Smooth muscle cell (in vitro differentiated cells): Measurements from ENCODE around the gene MAP6. TPM values are rescaled to one million over a fixed set of nuclear protein-coding genes. Genes with fewer than 3 reads are reported as not detected.

Source experiments
- DNase-seq: peaks from one replicate; lab custom pipeline; 2025; ENCODE audit not compliant: unreplicated experiment; lab: John Stamatoyannopoulos, UW
- H2AFZ ChIP-seq: fragments of 200-600 bp; sonication (generic); 2 replicates; pipeline ENCODE4 v1.6.0; 2016; ENCODE audit warnings: antibody characterized with exemption, low read depth, mild to moderate bottlenecking
- H3F3A ChIP-seq: fragments of 200-600 bp; sonication (generic); 2 replicates; pipeline ENCODE4 v1.6.0; 2017; ENCODE audit warnings: antibody characterized with exemption, low read depth
- H3K27ac ChIP-seq: fragments of 200-600 bp; sonication (generic); 2 replicates; pipeline ENCODE4 v1.5.1; 2016; ENCODE audit warnings: low read depth, mild to moderate bottlenecking
- H3K27me3 ChIP-seq: fragments of 200-600 bp; sonication (generic); 2 replicates; pipeline ENCODE4 v1.6.1; 2016; ENCODE audit warnings: low read depth, mild to moderate bottlenecking
- H3K36me3 ChIP-seq: fragments of 200-600 bp; sonication (generic); 2 replicates; pipeline ENCODE4 v1.5.1; 2016; ENCODE audit warnings: low read depth
- H3K4me1 ChIP-seq: fragments of 200-600 bp; sonication (generic); 2 replicates; pipeline ENCODE4 v1.5.1; 2016; ENCODE audit warnings: low read depth
- H3K4me2 ChIP-seq: fragments of 200-600 bp; sonication (generic); 2 replicates; pipeline ENCODE4 v1.6.0; 2016; ENCODE audit warnings: mild to moderate bottlenecking
- H3K4me3 ChIP-seq: fragments of 200-600 bp; sonication (generic); 2 replicates; pipeline ENCODE4 v1.5.1; 2016; ENCODE audit warnings: mild to moderate bottlenecking
- H3K79me2 ChIP-seq: fragments of 200-600 bp; sonication (generic); 2 replicates; pipeline ENCODE4 v1.6.0; 2016; ENCODE audit warnings: low read depth, mild to moderate bottlenecking
- H3K9ac ChIP-seq: fragments of 200-600 bp; sonication (generic); 2 replicates; pipeline ENCODE4 v1.6.0; 2016; ENCODE audit warnings: low read depth
- H3K9me3 ChIP-seq: fragments of 200-600 bp; sonication (generic); replicated peaks from 2 replicates; pipeline ENCODE4 v1.5.1; 2016; ENCODE audit warnings: low read depth
- H4K20me1 ChIP-seq: fragments of 200-600 bp; sonication (generic); 2 replicates; pipeline ENCODE4 v1.6.0; 2016; ENCODE audit warnings: low read depth
- WGBS: methylation state at CpG from one replicate; pipeline ENCODE4 v1.1.7; 2016; ENCODE audit warnings: low lambda C conversion rate; 5-methylcytosine and 5-hydroxymethylcytosine counted together
- polyA plus RNA-seq: library from polyadenylated mRNA; unstranded; fragments of >200 nt; fragmentation: Nextera tagmentation; extraction: Ambion mirVana; gene quantifications from 2 replicates; pipeline ENCODE4 v1.2.1, GENCODE V29; 2016
- total RNA-seq: library from RNA; depleted of rRNA; stranded (reverse); fragments of >200 nt; gene quantifications from 2 replicates; pipeline ENCODE4 v1.2.3, GENCODE V29; 2014
- TF ChIP-seq, protein P1 (sequence below): fragments of 200-600 bp; sonication (generic); IDR thresholded peaks from 2 replicates; pipeline ENCODE4 v1.5.1; 2017; ENCODE audit warnings: borderline replicate concordance, mild to moderate bottlenecking, antibody characterized with exemption; ENCODE audit not compliant: insufficient read depth, poor library complexity, severe bottlenecking

The MAP6 gene
- total and polyA plus RNA-seq, 2 experiments from 2014 or later = 0.22 to 0.43 TPM

DNA sequence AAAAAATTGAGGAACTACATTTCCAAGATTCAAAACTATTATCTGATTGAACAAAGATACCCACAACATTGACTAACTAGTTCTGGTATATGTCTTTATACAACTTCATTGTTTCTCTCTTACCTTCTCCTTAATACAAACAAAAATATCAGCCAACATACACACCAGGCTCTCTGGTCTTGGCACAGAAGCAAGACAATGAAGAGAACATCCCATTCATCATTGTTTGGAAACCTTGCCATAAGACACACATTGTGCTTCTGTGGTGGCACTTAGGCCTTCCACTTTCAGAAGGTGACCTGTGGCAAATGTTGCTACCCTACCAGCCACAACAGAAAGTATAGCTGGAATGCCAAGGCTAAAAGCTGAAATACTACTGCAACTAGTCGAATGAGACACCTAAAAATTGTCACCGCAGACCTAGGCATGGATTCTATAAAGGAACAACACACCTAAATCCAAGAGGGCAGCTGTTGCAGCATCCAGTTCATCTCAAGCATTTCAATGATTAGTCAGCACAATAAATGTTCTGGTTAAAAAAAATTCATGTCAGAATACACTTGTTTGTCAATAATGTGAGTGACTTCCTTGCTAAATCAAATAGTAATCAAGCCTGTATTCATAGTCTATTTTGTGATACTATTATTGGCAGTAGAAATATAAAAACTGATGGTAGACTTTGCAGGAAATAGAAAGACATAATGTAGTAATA is 26.3 kb downstream of the MAP6 start:
- no peaks in the 10 kb centered on the region for H3K4me1 ChIP-seq
- H3K79me2 ChIP-seq = no peaks in the 10 kb centered on the region
- no peak overlapping the region for H3K4me3 ChIP-seq
- no peaks in the 10 kb centered on the region for H3K9me3 ChIP-seq
- no peak overlapping the region for H3K9ac ChIP-seq
- H3K36me3 ChIP-seq = no peaks in the 10 kb centered on the region
- no peaks in the 10 kb centered on the region for H3K27me3 ChIP-seq
- H3F3A ChIP-seq = no peaks in the 10 kb centered on the region
- TF ChIP-seq, protein P1, sequence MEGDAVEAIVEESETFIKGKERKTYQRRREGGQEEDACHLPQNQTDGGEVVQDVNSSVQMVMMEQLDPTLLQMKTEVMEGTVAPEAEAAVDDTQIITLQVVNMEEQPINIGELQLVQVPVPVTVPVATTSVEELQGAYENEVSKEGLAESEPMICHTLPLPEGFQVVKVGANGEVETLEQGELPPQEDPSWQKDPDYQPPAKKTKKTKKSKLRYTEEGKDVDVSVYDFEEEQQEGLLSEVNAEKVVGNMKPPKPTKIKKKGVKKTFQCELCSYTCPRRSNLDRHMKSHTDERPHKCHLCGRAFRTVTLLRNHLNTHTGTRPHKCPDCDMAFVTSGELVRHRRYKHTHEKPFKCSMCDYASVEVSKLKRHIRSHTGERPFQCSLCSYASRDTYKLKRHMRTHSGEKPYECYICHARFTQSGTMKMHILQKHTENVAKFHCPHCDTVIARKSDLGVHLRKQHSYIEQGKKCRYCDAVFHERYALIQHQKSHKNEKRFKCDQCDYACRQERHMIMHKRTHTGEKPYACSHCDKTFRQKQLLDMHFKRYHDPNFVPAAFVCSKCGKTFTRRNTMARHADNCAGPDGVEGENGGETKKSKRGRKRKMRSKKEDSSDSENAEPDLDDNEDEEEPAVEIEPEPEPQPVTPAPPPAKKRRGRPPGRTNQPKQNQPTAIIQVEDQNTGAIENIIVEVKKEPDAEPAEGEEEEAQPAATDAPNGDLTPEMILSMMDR = no peak
- DNase-seq = no peak
- no peak overlapping the region for H3K4me2 ChIP-seq
- 84% methylated on average over 2 of the region's 2 CpGs for WGBS
- no peak overlapping the region for H2AFZ ChIP-seq
- no peak overlapping the region for H3K27ac ChIP-seq
- no peaks in the 10 kb centered on the region for H4K20me1 ChIP-seq

DNA sequence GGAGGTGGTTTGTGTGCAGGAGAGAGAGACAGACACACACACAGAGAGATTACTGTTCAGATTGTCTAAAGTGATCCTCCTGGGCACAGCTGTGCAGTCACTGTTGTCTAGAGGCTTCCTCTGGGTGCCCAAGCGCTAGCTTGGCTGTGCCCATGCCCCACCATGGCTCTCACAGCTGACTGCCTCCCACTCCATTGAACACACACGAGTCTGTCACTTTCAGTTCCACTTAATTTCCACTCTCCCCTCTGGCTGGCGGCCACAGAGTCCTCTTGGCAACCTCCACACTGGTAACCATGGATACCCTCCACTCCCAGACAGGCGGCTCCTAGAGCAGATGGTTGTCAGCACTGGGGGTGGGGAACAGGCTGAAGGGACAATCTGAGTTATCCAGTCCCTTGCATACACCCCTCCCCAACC is 29.1 kb downstream of the MAP6 start:
- Histone ChIP-seq H3F3A (no peaks in the 10 kb centered on the region), H3K4me2 (no peak overlapping the region), H2AFZ (peak overlapping the region; percentile 12), H3K27me3 (no peaks in the 10 kb centered on the region), H3K4me3 (no peak overlapping the region), H3K36me3 (no peaks in the 10 kb centered on the region), H3K4me1 (peaks cover 9% of the 10 kb centered on the region), H3K27ac (no peak overlapping the region), H3K9me3 (no peaks in the 10 kb centered on the region), H3K9ac (no peak overlapping the region), H3K79me2 (no peaks in the 10 kb centered on the region), H4K20me1 (no peaks in the 10 kb centered on the region)
- DNase-seq = no peak
- WGBS = 29% methylated on average over 4 of the region's 4 CpGs
- TF ChIP-seq, protein P1 = no peak

DNA sequence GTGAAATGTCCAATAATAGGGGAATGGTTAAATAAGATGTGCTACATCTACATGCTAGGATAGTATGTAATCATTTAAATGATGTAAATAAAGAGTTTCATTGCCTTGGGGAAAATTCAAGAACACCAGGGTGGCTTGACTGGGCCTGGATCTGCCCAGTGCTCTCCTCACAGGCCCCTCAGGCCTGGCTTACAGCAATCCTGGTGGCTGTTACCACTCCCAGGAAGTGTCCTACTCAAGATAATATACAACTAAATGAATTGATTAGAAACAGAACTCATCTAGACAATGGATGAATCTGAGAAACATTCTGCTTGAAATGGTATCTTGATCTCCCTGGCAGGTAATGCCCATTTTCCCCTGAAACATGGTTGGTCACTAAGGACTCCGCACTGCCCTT is 30.8 kb downstream of the MAP6 start:
- WGBS = 100% methylated on average over 1 of the region's 1 CpG
- no peaks in the 10 kb centered on the region for H3K27me3 ChIP-seq
- no peak overlapping the region for H3K27ac ChIP-seq
- H4K20me1 ChIP-seq = no peaks in the 10 kb centered on the region
- H3K4me3 ChIP-seq = no peak overlapping the region
- peaks cover 12% of the 10 kb centered on the region for H3K4me1 ChIP-seq
- DNase-seq = no peak
- no peak overlapping the region for H3K9ac ChIP-seq
- no peak overlapping the region for H3K4me2 ChIP-seq
- peaks cover 3% of the 10 kb centered on the region for H3F3A ChIP-seq
- H3K9me3 ChIP-seq = no peaks in the 10 kb centered on the region
- H3K79me2 ChIP-seq = no peaks in the 10 kb centered on the region
- no peak overlapping the region for H2AFZ ChIP-seq
- TF ChIP-seq, protein P1 = no peak
- no peaks in the 10 kb centered on the region for H3K36me3 ChIP-seq
